PFSK-1 (cell line): ENCODE results near the gene FEZF2.

Experiments
- FOXP2 ChIP-seq: optimal IDR thresholded peaks from 2 replicates; pipeline ENCODE3; 2011; ENCODE audit warnings: borderline replicate concordance, control low read depth, inconsistent platforms; ENCODE audit not compliant: insufficient read depth; ENCODE audit errors: extremely low read length, extremely low read depth
- POLR2AphosphoS5 ChIP-seq: IDR thresholded peaks from 2 replicates; pipeline ENCODE4 v1.6.1; 2012; ENCODE audit warnings: low read depth, mild to moderate bottlenecking, control low read depth, low read length, moderate library complexity
- SIN3A ChIP-seq: IDR thresholded peaks from 2 replicates; pipeline ENCODE4 v1.6.1; 2012; ENCODE audit warnings: mild to moderate bottlenecking, low read length, moderate library complexity, borderline replicate concordance; ENCODE audit not compliant: insufficient read depth
- TAF1 ChIP-seq: IDR thresholded peaks from 2 replicates; pipeline ENCODE4 v1.6.1; 2012; ENCODE audit warnings: low read length, control low read depth, borderline replicate concordance; ENCODE audit not compliant: insufficient read depth
- TF ChIP-seq, protein P1 (sequence below), 2 experiments: IDR thresholded peaks; 2 replicates each; pipeline versions ENCODE4 v1.6.1 to v1.8.0; 2011 to 2012; ENCODE audit warnings: low read depth in 2 of 2, low read length in 2 of 2, control low read depth in 1 of 2, inconsistent platforms in 1 of 2, mild to moderate bottlenecking in 1 of 2, moderate library complexity in 1 of 2; ENCODE audit not compliant: insufficient read depth in 1 of 2

Gene FEZF2

GRCh38 chr3:62355703-62356102 is 17.6 kb downstream of the FEZF2 start:
- TF ChIP-seq, protein P1, sequence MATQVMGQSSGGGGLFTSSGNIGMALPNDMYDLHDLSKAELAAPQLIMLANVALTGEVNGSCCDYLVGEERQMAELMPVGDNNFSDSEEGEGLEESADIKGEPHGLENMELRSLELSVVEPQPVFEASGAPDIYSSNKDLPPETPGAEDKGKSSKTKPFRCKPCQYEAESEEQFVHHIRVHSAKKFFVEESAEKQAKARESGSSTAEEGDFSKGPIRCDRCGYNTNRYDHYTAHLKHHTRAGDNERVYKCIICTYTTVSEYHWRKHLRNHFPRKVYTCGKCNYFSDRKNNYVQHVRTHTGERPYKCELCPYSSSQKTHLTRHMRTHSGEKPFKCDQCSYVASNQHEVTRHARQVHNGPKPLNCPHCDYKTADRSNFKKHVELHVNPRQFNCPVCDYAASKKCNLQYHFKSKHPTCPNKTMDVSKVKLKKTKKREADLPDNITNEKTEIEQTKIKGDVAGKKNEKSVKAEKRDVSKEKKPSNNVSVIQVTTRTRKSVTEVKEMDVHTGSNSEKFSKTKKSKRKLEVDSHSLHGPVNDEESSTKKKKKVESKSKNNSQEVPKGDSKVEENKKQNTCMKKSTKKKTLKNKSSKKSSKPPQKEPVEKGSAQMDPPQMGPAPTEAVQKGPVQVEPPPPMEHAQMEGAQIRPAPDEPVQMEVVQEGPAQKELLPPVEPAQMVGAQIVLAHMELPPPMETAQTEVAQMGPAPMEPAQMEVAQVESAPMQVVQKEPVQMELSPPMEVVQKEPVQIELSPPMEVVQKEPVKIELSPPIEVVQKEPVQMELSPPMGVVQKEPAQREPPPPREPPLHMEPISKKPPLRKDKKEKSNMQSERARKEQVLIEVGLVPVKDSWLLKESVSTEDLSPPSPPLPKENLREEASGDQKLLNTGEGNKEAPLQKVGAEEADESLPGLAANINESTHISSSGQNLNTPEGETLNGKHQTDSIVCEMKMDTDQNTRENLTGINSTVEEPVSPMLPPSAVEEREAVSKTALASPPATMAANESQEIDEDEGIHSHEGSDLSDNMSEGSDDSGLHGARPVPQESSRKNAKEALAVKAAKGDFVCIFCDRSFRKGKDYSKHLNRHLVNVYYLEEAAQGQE (IDR thresholded peaks at IDR 0.05; ENCODE audit: insufficient read depth in 1 of 2, low read depth in 2 of 2, low read length in 2 of 2), result no peak
- no peak for TF ChIP-seq FOXP2
- TF ChIP-seq TAF1, result no peak
- no peak for TF ChIP-seq SIN3A
- TF ChIP-seq POLR2AphosphoS5, result no peak

GRCh38 chr3:62343755-62344154 is 29.6 kb downstream of the FEZF2 start:
- no peak for TF ChIP-seq FOXP2
- TF ChIP-seq, protein P1 (IDR thresholded peaks at IDR 0.05; ENCODE audit: insufficient read depth in 1 of 2, low read depth in 2 of 2, low read length in 2 of 2), result no peak
- TF ChIP-seq TAF1, result no peak

DNA sequence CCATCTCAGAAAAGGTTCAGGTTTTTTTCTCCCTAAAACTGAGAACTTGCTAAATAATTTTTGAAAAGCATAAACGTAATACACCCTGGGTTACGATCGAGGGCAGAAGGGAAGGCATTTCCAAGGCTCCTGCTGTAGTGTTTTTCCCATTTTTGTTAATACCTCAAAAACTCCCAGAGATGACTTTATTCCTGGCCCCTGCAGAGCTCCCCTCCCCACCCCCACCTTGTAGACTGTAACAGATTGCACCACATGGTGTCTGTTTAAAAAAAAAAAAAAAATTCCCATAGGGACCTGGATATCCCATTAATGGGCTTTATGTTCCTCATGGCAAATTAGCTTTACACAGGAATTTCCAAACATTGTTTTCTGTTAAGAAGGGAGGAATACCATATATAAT is 38.2 kb downstream of the FEZF2 start:
- TF ChIP-seq TAF1, result no peak
- no peak for TF ChIP-seq POLR2AphosphoS5
- TF ChIP-seq SIN3A, result no peak
- TF ChIP-seq, protein P1 (IDR thresholded peaks at IDR 0.05; ENCODE audit: insufficient read depth in 1 of 2, low read depth in 2 of 2, low read length in 2 of 2), result no peak
- TF ChIP-seq FOXP2, result no peak

GRCh38 chr3:62332835-62333244 is 40.5 kb downstream of the FEZF2 start:
- TF ChIP-seq TAF1 (no peak), SIN3A (no peak), POLR2AphosphoS5 (no peak), FOXP2 (no peak)
- TF ChIP-seq, protein P1 (IDR thresholded peaks at IDR 0.05; ENCODE audit: insufficient read depth in 1 of 2, low read depth in 2 of 2, low read length in 2 of 2), result no peak

DNA sequence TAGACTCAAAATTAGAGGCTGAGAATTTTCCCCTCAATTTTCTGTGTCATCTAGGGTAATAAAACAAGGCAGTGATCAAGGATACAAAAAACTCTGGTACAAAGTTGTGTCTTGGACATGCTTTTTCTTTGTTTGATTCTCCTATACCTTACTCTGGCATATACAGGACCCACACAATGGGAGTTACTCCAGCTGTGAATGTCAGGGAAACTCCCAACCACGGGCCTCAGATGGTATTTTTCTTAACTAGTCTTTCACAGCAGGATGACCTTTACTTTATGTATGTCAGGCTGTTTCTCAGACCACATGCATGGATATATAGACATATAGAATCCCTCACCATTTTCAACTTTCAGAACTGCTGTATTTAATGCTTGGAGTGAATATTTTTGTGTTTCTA is 41.3 kb downstream of the FEZF2 start:
- TF ChIP-seq, protein P1 (IDR thresholded peaks at IDR 0.05; ENCODE audit: insufficient read depth in 1 of 2, low read depth in 2 of 2, low read length in 2 of 2), result no peak
- no peak for TF ChIP-seq SIN3A
- TF ChIP-seq FOXP2, result no peak
- no peak for TF ChIP-seq TAF1
- no peak for TF ChIP-seq POLR2AphosphoS5
